WTC11 (cell line): Measurements from ENCODE around the gene MEGF6. TPM values are rescaled to one million over a fixed set of nuclear protein-coding genes. Genes with fewer than 3 reads are reported as not detected.

Source experiments
- ATAC-seq: fragments of 200-7000 bp; cut with Tn5 transposase; 2 replicates; pipeline ENCODE4 v1.10.0; 2021; ENCODE audit warnings: mild to moderate bottlenecking, moderate library complexity
- CTCF ChIA-PET: fragments of 300-600 bp; sonication (Branson Sonifier 250); formaldehyde crosslinking; loops from one replicate; lab custom pipeline; 2021; ENCODE audit warnings: antibody characterized with exemption; lab: Charles Lee
- POLR2A ChIA-PET: fragments of 350-600 bp; sonication (Branson Sonifier 250); formaldehyde crosslinking; loops from one replicate; lab custom pipeline; 2021; ENCODE audit warnings: antibody characterized with exemption; lab: Charles Lee
- DNase-seq: peaks from one replicate; pipeline ENCODE4 v3.0.0; 2021; ENCODE audit warnings: low spot score
- H3K27ac Mint-ChIP-seq: 2 replicates; pipeline ENCODE4 v1.8.0; 2021; ENCODE audit warnings: mixed read lengths
- H3K27me3 Mint-ChIP-seq: 2 replicates; pipeline ENCODE4 v1.8.0; 2021; ENCODE audit warnings: low read depth, mild to moderate bottlenecking, moderate library complexity, mixed read lengths
- H3K36me3 Mint-ChIP-seq: 2 replicates; pipeline ENCODE4 v1.8.0; 2021; ENCODE audit warnings: mixed read lengths
- H3K4me1 Mint-ChIP-seq: 2 replicates; pipeline ENCODE4 v1.8.0; 2022; ENCODE audit warnings: mixed read lengths
- H3K4me3 Mint-ChIP-seq: 2 replicates; pipeline ENCODE4 v1.8.0; 2021; ENCODE audit warnings: mild to moderate bottlenecking, moderate library complexity, mixed read lengths
- H3K9me3 Mint-ChIP-seq: 2 replicates; pipeline ENCODE4 v1.8.0; 2021; ENCODE audit warnings: mixed read lengths
- CREM ChIP-seq: sonication (generic); formaldehyde crosslinking; IDR thresholded peaks from 2 replicates; pipeline ENCODE4 v1.8.1; 2022; ENCODE audit warnings: mild to moderate bottlenecking, missing genetic modification reagents, moderate library complexity
- FOXP1 ChIP-seq: sonication (generic); formaldehyde crosslinking; IDR thresholded peaks from 2 replicates; pipeline ENCODE4 v1.8.0; 2022; ENCODE audit warnings: missing genetic modification reagents, mild to moderate bottlenecking, moderate library complexity, borderline replicate concordance
- GTF2I ChIP-seq: fragments of 250-450 bp; sonication (Bioruptor Pico); conservative IDR thresholded peaks from 2 replicates; pipeline ENCODE4 v1.4.0; 2021; ENCODE audit warnings: mild to moderate bottlenecking
- JAZF1 ChIP-seq: fragments of 250-450 bp; sonication (Bioruptor Pico); IDR thresholded peaks from 2 replicates; pipeline ENCODE4 v1.9.0; 2021; ENCODE audit warnings: moderate library complexity, mild to moderate bottlenecking, inconsistent platforms
- MYBL2 ChIP-seq: sonication (generic); formaldehyde crosslinking; IDR thresholded peaks from 2 replicates; pipeline ENCODE4 v1.8.1; 2023; ENCODE audit warnings: mild to moderate bottlenecking, moderate library complexity, missing genetic modification reagents
- TCF7 ChIP-seq: sonication (generic); formaldehyde crosslinking; IDR thresholded peaks from 2 replicates; pipeline ENCODE4 v1.8.0; 2022; ENCODE audit warnings: mild to moderate bottlenecking, low read depth, missing genetic modification reagents, moderate library complexity
- TP53 ChIP-seq: sonication (generic); formaldehyde crosslinking; IDR thresholded peaks from 2 replicates; pipeline ENCODE4 v1.8.1; 2023; ENCODE audit warnings: mild to moderate bottlenecking, missing genetic modification reagents
- ZBTB21 ChIP-seq: sonication (generic); formaldehyde crosslinking; IDR thresholded peaks from 2 replicates; pipeline ENCODE4 v1.8.1; 2023; ENCODE audit warnings: mild to moderate bottlenecking, missing genetic modification reagents, borderline replicate concordance
- total RNA-seq: library from RNA; stranded (reverse); gene quantifications from 3 replicates; pipeline ENCODE4 v1.2.3, GENCODE V29; 2021
- TF ChIP-seq, protein P1 (sequence below): sonication (generic); formaldehyde crosslinking; IDR thresholded peaks from 2 replicates; pipeline ENCODE4 v1.8.1; 2023; ENCODE audit warnings: mild to moderate bottlenecking, missing genetic modification reagents
- TF ChIP-seq, protein P2 (sequence below): sonication (generic); formaldehyde crosslinking; IDR thresholded peaks from 2 replicates; pipeline ENCODE4 v1.8.1; 2022; ENCODE audit warnings: mild to moderate bottlenecking, missing genetic modification reagents, moderate library complexity, borderline replicate concordance
- TF ChIP-seq, protein P3 (sequence below): sonication (generic); formaldehyde crosslinking; IDR thresholded peaks from 2 replicates; pipeline ENCODE4 v1.8.0; 2023; ENCODE audit warnings: missing genetic modification reagents
- TF ChIP-seq, protein P4 (sequence below): sonication (generic); formaldehyde crosslinking; IDR thresholded peaks from 2 replicates; pipeline ENCODE4 v1.8.0; 2023; ENCODE audit warnings: mild to moderate bottlenecking, missing genetic modification reagents

The MEGF6 gene
- total RNA-seq, 1 experiment from 2014 or later = 24.9 TPM

DNA sequence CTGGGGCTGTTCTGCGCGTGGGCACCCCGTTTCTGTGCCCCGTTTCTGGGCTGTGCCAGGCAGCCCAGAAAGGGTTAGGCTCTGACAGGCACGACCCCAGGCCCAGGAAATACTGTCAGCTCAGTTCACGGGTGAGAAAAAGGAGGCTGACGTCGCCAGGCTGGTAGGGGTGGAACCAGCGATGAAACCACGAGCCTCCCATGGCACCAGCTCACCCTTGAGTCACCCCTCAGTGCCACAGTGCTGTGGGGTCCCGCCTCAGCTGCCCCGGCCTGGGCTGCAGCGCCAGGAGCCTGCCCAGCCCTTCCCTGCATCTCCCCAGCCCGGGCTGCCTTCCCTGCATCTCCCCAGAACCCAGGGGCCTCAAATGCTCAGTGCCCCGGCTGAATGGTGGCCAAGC lies 11.5 kb downstream of the MEGF6 start:
- POLR2A ChIA-PET = no interaction called here
- no peaks in the 10 kb centered on the region for H3K9me3 Mint-ChIP-seq
- no peaks in the 10 kb centered on the region for H3K27me3 Mint-ChIP-seq
- peaks cover 16% of the 10 kb centered on the region for H3K4me1 Mint-ChIP-seq
- DNase-seq (no peak), ATAC-seq (no peak)
- CTCF ChIA-PET = interaction anchor here (0.8 to 3.0 kb wide), 8 partner anchors 9 to 168 kb away, joined by 3 to 16 read pairs (median 4); partner anchors contain the start of gene MEGF6
- TF ChIP-seq, protein P1, sequence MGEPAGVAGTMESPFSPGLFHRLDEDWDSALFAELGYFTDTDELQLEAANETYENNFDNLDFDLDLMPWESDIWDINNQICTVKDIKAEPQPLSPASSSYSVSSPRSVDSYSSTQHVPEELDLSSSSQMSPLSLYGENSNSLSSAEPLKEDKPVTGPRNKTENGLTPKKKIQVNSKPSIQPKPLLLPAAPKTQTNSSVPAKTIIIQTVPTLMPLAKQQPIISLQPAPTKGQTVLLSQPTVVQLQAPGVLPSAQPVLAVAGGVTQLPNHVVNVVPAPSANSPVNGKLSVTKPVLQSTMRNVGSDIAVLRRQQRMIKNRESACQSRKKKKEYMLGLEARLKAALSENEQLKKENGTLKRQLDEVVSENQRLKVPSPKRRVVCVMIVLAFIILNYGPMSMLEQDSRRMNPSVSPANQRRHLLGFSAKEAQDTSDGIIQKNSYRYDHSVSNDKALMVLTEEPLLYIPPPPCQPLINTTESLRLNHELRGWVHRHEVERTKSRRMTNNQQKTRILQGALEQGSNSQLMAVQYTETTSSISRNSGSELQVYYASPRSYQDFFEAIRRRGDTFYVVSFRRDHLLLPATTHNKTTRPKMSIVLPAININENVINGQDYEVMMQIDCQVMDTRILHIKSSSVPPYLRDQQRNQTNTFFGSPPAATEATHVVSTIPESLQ (CRISPR knock-in tag) = no peak
- TF ChIP-seq, protein P2, sequence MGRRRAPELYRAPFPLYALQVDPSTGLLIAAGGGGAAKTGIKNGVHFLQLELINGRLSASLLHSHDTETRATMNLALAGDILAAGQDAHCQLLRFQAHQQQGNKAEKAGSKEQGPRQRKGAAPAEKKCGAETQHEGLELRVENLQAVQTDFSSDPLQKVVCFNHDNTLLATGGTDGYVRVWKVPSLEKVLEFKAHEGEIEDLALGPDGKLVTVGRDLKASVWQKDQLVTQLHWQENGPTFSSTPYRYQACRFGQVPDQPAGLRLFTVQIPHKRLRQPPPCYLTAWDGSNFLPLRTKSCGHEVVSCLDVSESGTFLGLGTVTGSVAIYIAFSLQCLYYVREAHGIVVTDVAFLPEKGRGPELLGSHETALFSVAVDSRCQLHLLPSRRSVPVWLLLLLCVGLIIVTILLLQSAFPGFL (CRISPR knock-in tag) = no peak
- no peak for TF ChIP-seq JAZF1 (CRISPR knock-in tag)
- TF ChIP-seq CREM = no peak
- TF ChIP-seq, protein P3, sequence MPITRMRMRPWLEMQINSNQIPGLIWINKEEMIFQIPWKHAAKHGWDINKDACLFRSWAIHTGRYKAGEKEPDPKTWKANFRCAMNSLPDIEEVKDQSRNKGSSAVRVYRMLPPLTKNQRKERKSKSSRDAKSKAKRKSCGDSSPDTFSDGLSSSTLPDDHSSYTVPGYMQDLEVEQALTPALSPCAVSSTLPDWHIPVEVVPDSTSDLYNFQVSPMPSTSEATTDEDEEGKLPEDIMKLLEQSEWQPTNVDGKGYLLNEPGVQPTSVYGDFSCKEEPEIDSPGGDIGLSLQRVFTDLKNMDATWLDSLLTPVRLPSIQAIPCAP (CRISPR knock-in tag) = no peak
- no peak for TF ChIP-seq MYBL2 (CRISPR knock-in tag)
- no peak for TF ChIP-seq FOXP1 (CRISPR knock-in tag)
- no peak overlapping the region for H3K4me3 Mint-ChIP-seq
- H3K27ac Mint-ChIP-seq = no peak overlapping the region
- no peaks in the 10 kb centered on the region for H3K36me3 Mint-ChIP-seq

DNA sequence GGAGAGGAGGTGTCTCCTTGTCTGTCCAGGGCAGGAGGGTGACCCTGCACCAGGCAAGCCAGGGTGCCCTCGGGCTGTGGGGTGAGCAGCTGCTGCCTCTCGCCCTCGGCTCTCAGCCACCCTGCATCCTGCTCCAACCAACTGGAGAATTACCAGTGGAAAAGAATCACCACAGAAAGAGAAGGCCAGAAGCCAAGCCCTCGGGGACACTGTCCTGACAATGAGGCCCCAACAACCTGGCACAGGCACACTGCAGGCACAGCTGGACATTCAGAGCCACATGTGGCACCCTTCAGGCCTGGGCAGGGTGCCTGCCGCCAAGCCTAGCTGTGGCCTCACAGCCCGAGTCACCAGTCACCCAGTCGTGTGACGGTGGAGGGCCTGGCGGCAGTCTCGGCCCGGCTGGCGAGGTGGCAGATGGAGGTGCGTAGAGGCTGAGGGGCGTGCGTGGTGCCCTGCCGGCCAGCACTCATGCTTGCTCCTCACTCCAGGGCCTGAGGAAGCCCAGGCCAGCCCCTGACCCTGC lies 12.0 kb downstream of the MEGF6 start:
- ATAC-seq (no peak), DNase-seq (no peak)
- H3K36me3 Mint-ChIP-seq = no peaks in the 10 kb centered on the region
- H3K4me1 Mint-ChIP-seq = peaks cover 16% of the 10 kb centered on the region
- peak overlapping the region; percentile 87 for H3K27ac Mint-ChIP-seq
- no peak overlapping the region for H3K4me3 Mint-ChIP-seq
- H3K27me3 Mint-ChIP-seq = no peaks in the 10 kb centered on the region
- TF ChIP-seq TCF7 (CRISPR knock-in tag) = no peak
- no peak for TF ChIP-seq ZBTB21 (CRISPR knock-in tag)
- TF ChIP-seq, protein P4, sequence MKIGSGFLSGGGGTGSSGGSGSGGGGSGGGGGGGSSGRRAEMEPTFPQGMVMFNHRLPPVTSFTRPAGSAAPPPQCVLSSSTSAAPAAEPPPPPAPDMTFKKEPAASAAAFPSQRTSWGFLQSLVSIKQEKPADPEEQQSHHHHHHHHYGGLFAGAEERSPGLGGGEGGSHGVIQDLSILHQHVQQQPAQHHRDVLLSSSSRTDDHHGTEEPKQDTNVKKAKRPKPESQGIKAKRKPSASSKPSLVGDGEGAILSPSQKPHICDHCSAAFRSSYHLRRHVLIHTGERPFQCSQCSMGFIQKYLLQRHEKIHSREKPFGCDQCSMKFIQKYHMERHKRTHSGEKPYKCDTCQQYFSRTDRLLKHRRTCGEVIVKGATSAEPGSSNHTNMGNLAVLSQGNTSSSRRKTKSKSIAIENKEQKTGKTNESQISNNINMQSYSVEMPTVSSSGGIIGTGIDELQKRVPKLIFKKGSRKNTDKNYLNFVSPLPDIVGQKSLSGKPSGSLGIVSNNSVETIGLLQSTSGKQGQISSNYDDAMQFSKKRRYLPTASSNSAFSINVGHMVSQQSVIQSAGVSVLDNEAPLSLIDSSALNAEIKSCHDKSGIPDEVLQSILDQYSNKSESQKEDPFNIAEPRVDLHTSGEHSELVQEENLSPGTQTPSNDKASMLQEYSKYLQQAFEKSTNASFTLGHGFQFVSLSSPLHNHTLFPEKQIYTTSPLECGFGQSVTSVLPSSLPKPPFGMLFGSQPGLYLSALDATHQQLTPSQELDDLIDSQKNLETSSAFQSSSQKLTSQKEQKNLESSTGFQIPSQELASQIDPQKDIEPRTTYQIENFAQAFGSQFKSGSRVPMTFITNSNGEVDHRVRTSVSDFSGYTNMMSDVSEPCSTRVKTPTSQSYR (CRISPR knock-in tag) = no peak
- TF ChIP-seq GTF2I = no peak
- TF ChIP-seq, protein P1 (CRISPR knock-in tag) = no peak
- no peak for TF ChIP-seq TP53
- CTCF ChIA-PET = interaction anchor here (0.6 to 3.0 kb wide), 11 partner anchors 9 to 175 kb away, joined by 3 to 16 read pairs (median 3); partner anchors contain the start of genes MEGF6 and TP73
- no peaks in the 10 kb centered on the region for H3K9me3 Mint-ChIP-seq
- POLR2A ChIA-PET = no interaction called here
